Measurements from ENCODE around the gene TPSB2. TPM values are rescaled to one million over a fixed set of nuclear protein-coding genes. Genes with fewer than 3 reads are reported as not detected.
"Not testable (repeated sequence)": the region's sequence is repeated elsewhere in the genome, so short reads cannot be mapped to it uniquely, and the experiment has no call there.

The TPSB2 gene
- total and polyA plus RNA-seq, 9 of the 15 experiments (the other 6 are each of a cell fraction or from before 2014, with no cell fraction given) = 0.18 TPM; not detected in 8

DNA sequence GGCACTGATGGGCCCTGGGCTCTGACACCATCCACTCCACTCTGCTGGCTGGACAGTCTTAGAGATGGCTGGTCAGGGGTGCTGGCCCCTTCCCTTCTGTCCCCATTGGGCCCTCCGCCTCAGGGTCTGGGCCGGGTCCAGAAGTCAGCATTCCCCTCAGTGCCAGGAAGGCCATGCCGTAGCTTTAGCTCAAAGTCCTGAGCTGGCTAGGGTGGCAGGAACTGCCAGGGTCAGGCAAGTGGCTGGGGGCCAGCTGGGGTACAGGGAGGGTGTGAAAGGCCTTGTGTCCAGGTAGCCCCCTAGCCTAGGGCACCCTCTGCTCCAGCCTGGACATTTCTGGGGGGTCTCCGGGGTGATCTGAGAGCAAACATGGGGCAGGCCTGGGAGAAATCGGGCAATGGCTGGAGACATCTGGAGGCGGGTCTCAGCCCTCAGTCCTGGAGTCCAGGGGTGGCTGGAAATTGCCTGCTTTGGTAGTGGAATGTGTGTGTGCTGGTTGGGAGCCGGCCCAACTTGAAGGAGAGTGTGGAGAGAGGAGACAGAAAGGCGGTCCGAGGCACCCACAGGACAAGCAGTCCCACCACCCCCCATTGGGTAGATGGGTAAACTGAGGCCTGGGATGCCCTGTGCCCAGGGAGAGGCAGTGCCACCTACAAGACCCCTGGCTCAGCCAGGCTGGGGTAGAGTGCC is 37.5 kb downstream of the TPSB2 start (continued):
- TF ChIP-seq CCNT2 (IDR thresholded peaks at IDR 0.05; ENCODE audit: borderline replicate concordance, extremely low read depth, insufficient read length, low read depth, low read length) = no peak

DNA sequence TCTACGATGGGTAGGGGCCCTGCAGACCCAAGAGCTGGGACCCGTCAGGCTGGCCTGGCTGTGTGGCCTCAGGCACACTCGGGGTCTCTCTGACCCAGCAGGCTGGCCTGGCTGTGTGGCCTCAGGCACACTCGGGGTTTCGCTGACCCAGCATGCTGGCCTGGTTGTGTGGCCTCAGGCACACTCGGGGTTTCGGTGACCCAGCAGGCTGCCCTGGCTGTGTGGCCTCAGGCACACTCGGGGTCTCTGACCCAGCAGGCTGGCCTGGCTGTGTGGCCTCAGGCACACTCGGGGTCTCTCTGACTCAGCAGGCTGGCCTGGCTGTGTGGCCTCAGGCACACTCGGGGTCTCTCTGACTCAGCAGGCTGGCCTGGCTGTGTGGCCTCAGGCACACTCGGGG is 39.2 kb downstream of the TPSB2 start:
- H3K27ac ChIP-seq (ENCODE audit: extremely low read depth, low read depth, low read length); H3K4me3 ChIP-seq; H3K36me3 ChIP-seq (ENCODE audit: control insufficient read depth, insufficient read depth, low read length); H3K9ac ChIP-seq (ENCODE audit: insufficient read depth in 1 of 2, low read depth in 2 of 2, low read length in 2 of 2); H3K9me3 ChIP-seq (replicated peaks; ENCODE audit: control insufficient read depth, insufficient read depth, low read depth, low read length); BruUV-seq (replicated peaks); ATAC-seq; H3K79me2 ChIP-seq (ENCODE audit: control insufficient read depth, insufficient read depth, low read length); H3K9me1 ChIP-seq (ENCODE audit: control insufficient read depth, insufficient read depth, low read length); in situ Hi-C loops (cut with MboI); FAIRE-seq; DNase-seq (ENCODE audit: extremely low read depth in 1 of 4, low spot score in 3 of 4); H2AFZ ChIP-seq (ENCODE audit: low read depth, low read length); intact Hi-C loops (cut with micrococcal nuclease); CTCF ChIA-PET (ENCODE audit: low intra/inter-chr PET ratio); H3K4me2 ChIP-seq (ENCODE audit: insufficient read depth, low read length): not testable (repeated sequence)
- 6% methylated on average over 11 of the region's 11 CpGs for WGBS (ENCODE audit: insufficient coverage, low coverage, missing lambda C conversion rate)
- Histone ChIP-seq H3K4me1 (replicated peaks in 1 of 2; ENCODE audit: control insufficient read depth in 2 of 2, insufficient read depth in 2 of 2, low read length in 2 of 2) (peaks cover 0 to 57% of the 10 kb centered on the region in 2 experiments; a peak in 3 of 5 replicates), H4K20me1 (replicated peaks; ENCODE audit: control insufficient read depth, insufficient read depth, low read length) (peaks cover 17% of the 10 kb centered on the region), H3K27me3 (ENCODE audit: control insufficient read depth in 2 of 2, insufficient read depth in 2 of 2, low read length in 2 of 2) (peaks cover 0 to 22% of the 10 kb centered on the region in 2 experiments; a peak in 2 of 5 replicates)
- POLR2A ChIA-PET = interaction anchor here (0.6 kb wide), 1 partner anchor 144 kb away, joined by 3 read pairs; no protein-coding TSS in a partner anchor

DNA sequence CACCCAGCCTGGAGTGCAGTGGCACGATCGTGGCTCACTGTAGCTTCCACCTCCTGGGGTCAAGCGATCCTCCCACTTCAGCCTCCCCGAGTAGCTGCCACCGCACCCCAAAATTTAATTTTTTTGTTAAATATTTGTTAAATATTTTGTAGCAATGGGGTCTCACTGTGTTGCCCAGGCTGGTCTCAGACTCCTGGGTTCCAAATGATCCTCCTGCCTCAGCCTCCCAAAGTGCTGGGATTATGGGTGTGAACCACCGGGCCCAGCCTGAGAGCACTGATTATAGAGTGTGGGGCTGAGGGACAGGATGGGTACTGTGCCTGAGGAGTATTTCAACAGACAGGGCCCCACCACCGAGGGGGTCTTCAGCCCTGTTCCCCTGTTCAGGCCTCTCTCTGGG is 40.5 kb downstream of the TPSB2 start:
- no peak overlapping the region for H3K4me3 ChIP-seq
- no peak overlapping the region for H2AFZ ChIP-seq (ENCODE audit: low read depth, low read length)
- no peak for FAIRE-seq
- no peaks in the 10 kb centered on the region for H3K79me2 ChIP-seq (ENCODE audit: control insufficient read depth, insufficient read depth, low read length)
- peaks cover 0 to 44% of the 10 kb centered on the region in 2 experiments; a peak in 3 of 5 replicates for H3K4me1 ChIP-seq (replicated peaks in 1 of 2; ENCODE audit: control insufficient read depth in 2 of 2, insufficient read depth in 2 of 2, low read length in 2 of 2)
- no peak overlapping the region for H3K4me2 ChIP-seq (ENCODE audit: insufficient read depth, low read length)
- no peak overlapping the region for H3K27ac ChIP-seq (ENCODE audit: extremely low read depth, low read depth, low read length)
- BruUV-seq (replicated peaks) = no TSS peak
- no peak for DNase-seq (ENCODE audit: extremely low read depth in 1 of 4, low spot score in 3 of 4)
- ChIA-PET POLR2A (no interaction called here), CTCF (ENCODE audit: low intra/inter-chr PET ratio) (no interaction called here)
- ATAC-seq = no peak
- in situ Hi-C loops (cut with MboI) = no loop called here
- 3% methylated on average over 5 of the region's 7 CpGs for WGBS (ENCODE audit: insufficient coverage, low coverage, missing lambda C conversion rate)
- intact Hi-C loops (cut with micrococcal nuclease) = no loop called here
- peaks cover 17% of the 10 kb centered on the region for H4K20me1 ChIP-seq (replicated peaks; ENCODE audit: control insufficient read depth, insufficient read depth, low read length)
- H3K9me3 ChIP-seq (replicated peaks; ENCODE audit: control insufficient read depth, insufficient read depth, low read depth, low read length) = no peaks in the 10 kb centered on the region
- H3K27me3 ChIP-seq (ENCODE audit: control insufficient read depth in 2 of 2, insufficient read depth in 2 of 2, low read length in 2 of 2) = peaks cover 0 to 27% of the 10 kb centered on the region in 2 experiments; a peak in 2 of 5 replicates
- no peaks in the 10 kb centered on the region for H3K36me3 ChIP-seq (ENCODE audit: control insufficient read depth, insufficient read depth, low read length)
- no peaks in the 10 kb centered on the region for H3K9me1 ChIP-seq (ENCODE audit: control insufficient read depth, insufficient read depth, low read length)
- H3K9ac ChIP-seq (ENCODE audit: insufficient read depth in 1 of 2, low read depth in 2 of 2, low read length in 2 of 2) = no peak overlapping the region

All from K562 (cell line).